ENCODE data around the gene PHKA2.

GRCh38 chrX:18871970-18872369 is 111.9 kb downstream of the PHKA2 start:
- TF ChIP-seq CEBPB (IDR thresholded peaks at IDR 0.05) (no peak), CTCF (IDR thresholded peaks at IDR 0.05) (no peak), EHF (CRISPR knock-in tag; IDR thresholded peaks at IDR 0.05) (no peak), REST (IDR thresholded peaks at IDR 0.05) (no peak), KDM1A (IDR thresholded peaks at IDR 0.05; ENCODE audit: low read depth) (no peak), TP53 (CRISPR knock-in tag; IDR thresholded peaks at IDR 0.05) (no peak), POLR2A (IDR thresholded peaks at IDR 0.05; ENCODE audit: low read length) (no peak), MAFK (IDR thresholded peaks at IDR 0.05; ENCODE audit: partially characterized antibody) (no peak), MAX (IDR thresholded peaks at IDR 0.05) (no peak), POLR2AphosphoS2 (conservative IDR thresholded peaks at IDR 0.05; ENCODE audit: low read length) (no peak)

Measured in A549 (cell line).